HG03039 (cell line): ENCODE results near the gene ETV3.

Experiments used
- ATAC-seq: cut with Tn5 transposase; IDR thresholded peaks from one replicate; pipeline ENCODE4 v1.9.1; 2021; ENCODE audit warnings: mild to moderate bottlenecking, moderate library complexity; ENCODE audit not compliant: unreplicated experiment

ETV3 gene

GRCh38 chr1:157162345-157162744 lies 24.1 kb upstream of the ETV3 start:
- ATAC-seq = no peak

DNA sequence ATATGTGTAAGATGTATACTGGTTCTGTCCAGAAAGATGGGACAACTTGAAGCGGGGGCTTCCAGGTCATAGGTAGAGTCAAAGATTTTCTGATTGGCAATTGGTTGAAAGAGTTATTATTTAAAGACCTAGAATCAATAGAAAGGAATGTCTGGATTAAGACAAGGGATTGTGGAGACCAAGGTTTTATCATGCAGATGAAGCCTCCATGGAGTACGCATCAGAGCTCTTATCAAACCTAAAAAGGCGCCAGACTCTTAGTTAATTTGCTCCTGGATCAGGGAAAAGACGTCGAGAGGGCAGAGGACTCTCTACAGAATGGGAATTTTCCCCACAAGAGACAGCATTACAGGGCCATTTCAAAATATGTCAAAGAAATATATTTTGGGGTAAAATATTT lies 23.7 kb upstream of the ETV3 start:
- no peak for ATAC-seq

GRCh38 chr1:157158967-157159366 lies 20.8 kb upstream of the ETV3 start:
- no peak for ATAC-seq

- no peak for ATAC-seq
Measured at GRCh38 chr1:157157501-157158190, 19.5 kb upstream of the ETV3 start.

DNA sequence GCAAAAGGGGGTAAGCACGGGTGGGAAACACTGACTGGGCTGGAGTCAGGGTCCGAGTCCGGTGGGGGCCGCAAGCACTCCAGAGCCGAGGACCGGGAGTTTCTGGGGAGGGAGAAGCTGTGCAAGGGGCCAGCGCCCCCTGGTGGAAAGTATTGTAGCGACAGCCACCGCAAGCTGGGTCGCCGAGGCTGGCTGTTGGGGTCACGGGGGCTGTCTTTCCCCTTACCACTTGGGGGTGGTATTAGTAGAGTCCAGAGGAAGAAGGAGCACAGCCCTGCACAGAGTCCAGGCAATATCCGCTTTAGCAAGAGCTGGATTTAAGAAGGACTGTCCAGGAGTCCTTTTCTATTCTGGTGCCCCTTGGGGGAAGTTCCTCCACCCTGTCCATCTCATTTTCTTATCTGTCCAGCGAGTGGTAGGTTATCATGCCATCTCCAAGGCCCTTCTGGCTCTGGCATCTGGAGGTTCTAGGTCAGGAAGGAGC lies 17.9 kb upstream of the ETV3 start:
- ATAC-seq = no peak

GRCh38 chr1:157155658-157156057 lies 17.5 kb upstream of the ETV3 start:
- ATAC-seq = no peak

- no peak for ATAC-seq
Measured at GRCh38 chr1:157154940-157155514, 16.8 kb upstream of the ETV3 start.

DNA sequence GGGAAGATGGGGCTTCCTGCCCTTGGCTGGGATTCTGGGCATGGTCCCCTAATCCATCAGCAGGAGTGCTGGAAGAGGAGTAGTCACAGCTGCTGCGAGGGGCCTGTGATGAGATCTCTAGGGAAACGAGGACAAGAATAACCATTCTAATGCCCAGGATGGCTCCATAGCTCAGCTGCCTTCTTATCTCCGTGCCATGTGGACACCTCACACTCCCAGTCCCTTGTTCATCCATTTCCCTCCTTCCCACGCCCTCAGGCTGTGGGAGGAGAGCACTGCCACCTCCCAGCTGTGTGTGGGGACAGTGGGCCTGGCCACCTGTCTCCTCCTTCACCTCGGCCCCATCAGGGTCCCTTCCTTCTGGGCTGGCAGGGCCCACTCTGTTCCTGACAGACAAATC lies 16.1 kb upstream of the ETV3 start:
- ATAC-seq = no peak

GRCh38 chr1:157153746-157154145 lies 15.6 kb upstream of the ETV3 start:
- no peak for ATAC-seq

DNA sequence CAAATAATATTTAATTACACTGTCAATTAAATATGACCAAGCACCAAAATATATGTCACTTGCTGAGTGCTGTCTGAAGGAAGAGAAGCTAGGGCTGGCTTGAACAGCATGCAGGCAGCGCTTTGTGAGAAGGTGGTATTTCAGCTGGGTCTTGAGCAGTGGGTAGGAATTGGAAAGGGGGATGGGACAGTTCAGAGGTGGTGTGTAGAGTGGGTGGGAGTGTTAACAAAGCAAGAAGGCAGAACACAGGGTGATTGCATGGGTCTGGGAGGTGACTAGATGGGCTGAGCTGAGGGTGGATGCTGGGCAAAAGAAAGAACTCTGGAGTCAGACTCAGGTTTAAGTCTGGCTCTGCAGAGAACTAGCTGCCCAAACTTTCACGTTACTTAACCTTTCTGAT lies 14.3 kb upstream of the ETV3 start:
- no peak for ATAC-seq

- ATAC-seq = no peak
Measured at GRCh38 chr1:157151506-157151905, 13.3 kb upstream of the ETV3 start.

GRCh38 chr1:157151073-157151472 lies 12.9 kb upstream of the ETV3 start:
- ATAC-seq = no peak

DNA sequence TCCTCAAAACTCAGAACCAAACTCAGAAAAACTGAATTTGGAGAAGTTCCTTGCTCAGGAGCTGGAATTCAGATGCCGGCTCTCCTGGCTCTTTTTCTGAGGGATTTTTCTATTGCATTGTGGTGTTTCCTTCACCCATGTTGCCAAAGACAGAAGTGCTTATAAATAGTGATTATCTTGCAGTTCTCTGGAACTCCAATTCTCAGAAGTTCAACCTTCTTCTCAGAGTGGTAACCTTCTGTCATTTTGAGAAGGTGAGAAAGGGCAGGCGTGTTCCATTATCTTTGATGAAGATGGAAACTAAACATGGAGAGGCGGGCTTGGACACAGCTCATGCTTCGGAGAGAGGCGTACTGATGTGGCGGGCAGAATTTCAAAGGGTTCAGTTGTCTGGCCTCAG lies 12.4 kb upstream of the ETV3 start:
- no peak for ATAC-seq

- ATAC-seq = no peak
Measured at GRCh38 chr1:157147906-157148700, 9.9 kb upstream of the ETV3 start.

DNA sequence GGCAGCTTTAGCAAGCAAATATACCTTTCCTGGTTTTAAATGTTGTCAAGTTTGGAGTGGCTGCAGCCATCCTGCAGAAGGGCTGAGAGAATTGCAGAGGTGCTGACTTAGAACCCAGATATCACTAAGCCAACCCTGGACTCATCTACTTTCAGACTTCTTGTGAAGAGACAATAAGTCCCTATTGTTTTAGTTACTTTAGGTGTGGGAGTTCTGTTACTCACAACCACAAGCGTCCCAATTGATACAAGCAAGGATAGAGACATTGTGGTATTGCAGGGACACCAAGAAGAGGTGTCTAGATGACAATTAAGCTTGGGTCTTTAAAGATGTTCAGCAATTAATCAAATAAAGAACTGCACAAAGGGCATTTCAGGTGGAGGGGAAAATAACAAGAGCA lies 8.8 kb upstream of the ETV3 start:
- ATAC-seq = no peak

DNA sequence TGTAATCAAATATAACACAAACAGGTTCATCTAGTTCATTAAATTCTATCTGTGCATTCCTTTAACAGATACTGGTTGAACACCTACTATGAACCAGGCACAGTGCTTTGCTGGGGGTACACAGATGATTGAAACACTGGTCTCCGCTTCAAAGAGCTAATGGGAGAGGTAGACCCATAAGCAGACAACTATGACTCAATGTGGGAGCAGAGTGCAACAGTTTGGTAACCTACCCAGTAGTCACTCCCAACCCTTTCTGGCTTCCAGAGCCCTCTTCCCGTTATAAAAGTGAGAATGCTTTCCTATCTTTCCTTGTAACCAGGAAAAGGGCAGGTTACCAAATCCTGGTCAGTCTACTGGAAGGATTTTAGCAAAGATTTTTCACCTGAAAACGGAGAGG lies 8.0 kb upstream of the ETV3 start:
- no peak for ATAC-seq

- no peak for ATAC-seq
Measured at GRCh38 chr1:157145076-157145475, 6.9 kb upstream of the ETV3 start.

GRCh38 chr1:157144509-157144908 lies 6.3 kb upstream of the ETV3 start:
- ATAC-seq = no peak

- no peak for ATAC-seq
Measured at GRCh38 chr1:157142765-157143423, 4.7 kb upstream of the ETV3 start.

- ATAC-seq = no peak
Measured at GRCh38 chr1:157142201-157142600, 4.0 kb upstream of the ETV3 start.

DNA sequence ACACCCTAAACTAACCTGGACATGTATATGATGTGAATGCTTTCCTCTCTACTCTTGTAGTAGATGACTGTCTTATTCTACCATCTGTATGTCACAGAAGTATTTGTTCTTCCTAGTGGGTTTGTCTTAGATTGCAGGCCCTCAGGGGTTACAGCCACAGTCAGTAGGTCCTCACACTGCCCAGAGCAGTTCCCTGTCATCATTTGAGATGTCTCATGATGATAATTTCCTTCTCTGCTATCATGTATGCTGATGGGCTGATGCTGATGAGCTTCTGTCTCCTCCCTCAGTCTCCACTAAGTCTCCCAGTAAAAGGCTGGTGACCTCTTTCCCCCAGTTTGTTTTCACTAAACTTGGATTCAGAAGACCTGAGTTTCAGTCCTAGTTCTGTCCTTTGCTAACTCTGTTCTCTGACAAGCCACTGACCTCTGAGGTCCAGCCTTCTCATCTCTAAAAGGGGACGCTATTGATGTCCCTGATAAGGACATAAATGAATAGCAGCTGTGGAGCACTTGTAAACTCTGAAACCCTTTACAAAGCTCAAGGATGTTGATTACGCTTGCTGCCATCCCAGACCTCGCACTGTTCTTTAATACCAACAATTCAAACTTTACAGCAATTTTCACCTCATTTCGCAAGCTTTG lies 3.1 kb upstream of the ETV3 start:
- no peak for ATAC-seq
